C4-2B (cell line): ENCODE results near the gene MUC5B.

Source experiments
- H3K27ac ChIP-seq: fragments of 450-650 bp; 2 replicates; pipeline ENCODE4 v1.5.1; 2017
- CTCF ChIP-seq: fragments of 450-650 bp; conservative IDR thresholded peaks from 2 replicates; pipeline ENCODE4 v1.5.1; 2017; ENCODE audit warnings: mild to moderate bottlenecking
- ZFX ChIP-seq: fragments of 450-650 bp; IDR thresholded peaks from 2 replicates; pipeline ENCODE4 v1.6.1; 2017

The MUC5B gene

GRCh38 chr11:1252371-1253102 is 29.7 kb downstream of the MUC5B start:
- no peak for TF ChIP-seq CTCF
- TF ChIP-seq ZFX = no peak
- no peak overlapping the region for H3K27ac ChIP-seq

GRCh38 chr11:1253103-1253485 is 30.2 kb downstream of the MUC5B start:
- no peak overlapping the region for H3K27ac ChIP-seq
- TF ChIP-seq CTCF (no peak), ZFX (no peak)

- TF ChIP-seq CTCF = no peak
- no peak for TF ChIP-seq ZFX
- H3K27ac ChIP-seq = no peak overlapping the region
Measured at GRCh38 chr11:1254086-1254648, 31.3 kb downstream of the MUC5B start.

- TF ChIP-seq CTCF (no peak), ZFX (no peak)
- no peak overlapping the region for H3K27ac ChIP-seq
Measured at GRCh38 chr11:1254733-1255132, 31.9 kb downstream of the MUC5B start.

GRCh38 chr11:1255151-1255550 is 32.3 kb downstream of the MUC5B start:
- TF ChIP-seq ZFX (no peak), CTCF (no peak)
- H3K27ac ChIP-seq = no peak overlapping the region

- no peak overlapping the region for H3K27ac ChIP-seq
- no peak for TF ChIP-seq ZFX
- TF ChIP-seq CTCF = no peak
Measured at GRCh38 chr11:1256257-1257045, 33.6 kb downstream of the MUC5B start.

GRCh38 chr11:1257366-1257765 is 34.5 kb downstream of the MUC5B start:
- H3K27ac ChIP-seq = no peak overlapping the region
- TF ChIP-seq ZFX = no peak
- TF ChIP-seq CTCF = no peak
